Natural killer cell (primary cell): ENCODE measurements around the gene CPO. TPM values are rescaled to one million over a fixed set of nuclear protein-coding genes. Genes with fewer than 3 reads are reported as not detected.

Experiments
- ATAC-seq, 3 donors: fragments of 150-1000 bp in 2 of 3; fragments of 200-7000 bp in 1 of 3; cut with Tn5 transposase; 1 replicate in 1 of 3; 2 replicates in 2 of 3; pipeline ENCODE4 v1.10.0; 2021; ENCODE audit warnings: mild to moderate bottlenecking in 2 of 3, moderate library complexity in 2 of 3
- DNase-seq, 2 donors: peaks; one replicate each; pipeline versions ENCODE4 v3.0.0 to v3.0.0-alpha.2; 2013 to 2021; ENCODE audit warnings: mixed read lengths in 1 of 2
- H3K27ac ChIP-seq: one replicate; pipeline ENCODE4 v1.5.1; 2013; ENCODE audit warnings: mild to moderate bottlenecking, low read length
- H3K27me3 ChIP-seq: one replicate; pipeline ENCODE4 v1.6.1; 2013; ENCODE audit warnings: low read length; ENCODE audit not compliant: control insufficient read depth, insufficient read depth
- H3K36me3 ChIP-seq: one replicate; pipeline ENCODE4 v1.6.1; 2013; ENCODE audit warnings: low read length; ENCODE audit not compliant: control insufficient read depth, insufficient read depth
- H3K4me1 ChIP-seq: one replicate; pipeline ENCODE4 v1.6.1; 2013; ENCODE audit warnings: low read length; ENCODE audit not compliant: control insufficient read depth, insufficient read depth
- H3K4me3 ChIP-seq: one replicate; pipeline ENCODE4 v1.5.1; 2013; ENCODE audit warnings: low read length
- H3K9me3 ChIP-seq: one replicate; pipeline ENCODE4 v1.6.1; 2013; ENCODE audit warnings: low read length; ENCODE audit not compliant: control insufficient read depth, insufficient read depth
- H3K27ac Mint-ChIP-seq, 2 donors: one replicate each; pipeline ENCODE4 v1.8.0; 2022; ENCODE audit warnings: mild to moderate bottlenecking in 2 of 2, mixed read lengths in 2 of 2, moderate library complexity in 1 of 2
- H3K27me3 Mint-ChIP-seq, 2 donors: one replicate each; pipeline ENCODE4 v1.8.0; 2022; ENCODE audit warnings: low read depth in 2 of 2, mixed read lengths in 2 of 2
- H3K36me3 Mint-ChIP-seq: one replicate; pipeline ENCODE4 v1.8.0; 2022; ENCODE audit warnings: mixed read lengths
- H3K4me1 Mint-ChIP-seq, 2 donors: one replicate each; pipeline ENCODE4 v1.8.0; 2022; ENCODE audit warnings: mixed read lengths in 2 of 2
- H3K4me3 Mint-ChIP-seq: one replicate; pipeline ENCODE4 v1.8.0; 2022; ENCODE audit warnings: mild to moderate bottlenecking, moderate library complexity, mixed read lengths
- H3K9me3 Mint-ChIP-seq, 2 donors: one replicate each; pipeline ENCODE4 v1.8.0; 2022; ENCODE audit warnings: mixed read lengths in 2 of 2
- WGBS: methylation state at CpG from one replicate; pipeline ENCODE4 v1.1.7; 2013; ENCODE audit warnings: missing lambda C conversion rate; ENCODE audit not compliant: insufficient coverage; 5-methylcytosine and 5-hydroxymethylcytosine counted together
- intact Hi-C: fragments of 100-400 bp; cut with micrococcal nuclease; formaldehyde crosslinking; loops from one replicate; pipeline ENCODE4 v1.14.2; 2022
- total RNA-seq, 4 donors: library from RNA; stranded (reverse); fragments of 120-200 nt in 1 of 4; gene quantifications; one replicate each; pipeline versions ENCODE4 v1.2.3 to v1.2.4, GENCODE V29; 2013 to 2022
- TF ChIP-seq, protein P1 (sequence below): fragments of 200-600 bp; IDR thresholded peaks from one replicate; pipeline ENCODE4 v1.8.0; 2022; ENCODE audit warnings: antibody characterized with exemption

CPO gene
- total RNA-seq, 3 donors from 2014 or later (not counting 1 experiment from before 2014, with no cell fraction given): not detected

DNA sequence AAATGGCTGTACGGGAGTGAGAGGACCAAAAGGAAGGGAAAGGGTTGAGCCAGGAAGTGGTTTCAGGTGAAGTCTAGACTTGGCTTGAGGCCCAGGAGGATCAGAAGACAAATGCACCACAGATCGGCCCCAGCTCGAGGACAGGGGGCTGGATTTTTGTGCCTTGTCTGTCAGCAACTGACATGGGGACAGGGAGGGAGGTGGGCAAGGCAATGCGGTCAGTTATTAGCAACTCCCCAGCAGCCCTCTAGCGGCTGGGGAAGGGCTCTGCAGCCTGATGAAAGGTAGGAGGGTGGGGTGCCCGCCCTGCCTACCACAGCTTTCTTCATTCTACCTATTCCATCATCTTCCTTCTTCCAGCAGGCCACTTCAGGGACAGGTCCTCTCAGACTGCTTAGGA lies 50.0 kb downstream of the CPO start:
- peak in 1 of 2 donors; percentile 11 for DNase-seq

DNA sequence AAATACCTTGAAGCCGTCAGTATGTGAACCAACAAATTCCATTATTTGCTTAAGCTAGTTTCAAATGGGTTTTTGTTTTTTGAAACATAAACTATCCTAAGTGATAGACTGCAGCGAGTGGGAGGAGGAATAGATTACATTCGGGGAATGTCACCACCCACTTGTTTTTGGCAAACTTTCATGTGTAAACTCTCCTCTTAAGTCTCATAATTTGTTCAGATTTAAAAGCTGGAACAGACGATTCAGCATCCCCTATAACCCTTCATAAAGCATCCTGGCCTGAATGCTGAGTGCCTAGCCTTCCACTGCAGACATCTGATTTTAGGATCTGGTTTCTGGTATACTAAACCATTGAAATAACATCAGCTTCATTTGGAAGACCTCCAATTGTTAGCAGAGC lies 51.0 kb downstream of the CPO start:
- H3K27ac Mint-ChIP-seq: no peak overlapping the region
- no peaks in the 10 kb centered on the region for H3K27me3 Mint-ChIP-seq
- ATAC-seq (no peak), DNase-seq (no peak)
- intact Hi-C loops: no loop called here
- WGBS: 90% methylated on average over 4 of the region's 4 CpGs
- H3K9me3 Mint-ChIP-seq: no peaks in the 10 kb centered on the region
- no peaks in the 10 kb centered on the region for H3K27me3 ChIP-seq
- peaks cover 18 to 19% of the 10 kb centered on the region in 2 donors for H3K4me1 Mint-ChIP-seq
- peaks cover 13% of the 10 kb centered on the region for H3K4me1 ChIP-seq
- no peaks in the 10 kb centered on the region for H3K9me3 ChIP-seq
- H3K36me3 ChIP-seq: no peaks in the 10 kb centered on the region
- H3K4me3 Mint-ChIP-seq: no peak overlapping the region
- no peak overlapping the region for H3K27ac ChIP-seq
- TF ChIP-seq, protein P1, sequence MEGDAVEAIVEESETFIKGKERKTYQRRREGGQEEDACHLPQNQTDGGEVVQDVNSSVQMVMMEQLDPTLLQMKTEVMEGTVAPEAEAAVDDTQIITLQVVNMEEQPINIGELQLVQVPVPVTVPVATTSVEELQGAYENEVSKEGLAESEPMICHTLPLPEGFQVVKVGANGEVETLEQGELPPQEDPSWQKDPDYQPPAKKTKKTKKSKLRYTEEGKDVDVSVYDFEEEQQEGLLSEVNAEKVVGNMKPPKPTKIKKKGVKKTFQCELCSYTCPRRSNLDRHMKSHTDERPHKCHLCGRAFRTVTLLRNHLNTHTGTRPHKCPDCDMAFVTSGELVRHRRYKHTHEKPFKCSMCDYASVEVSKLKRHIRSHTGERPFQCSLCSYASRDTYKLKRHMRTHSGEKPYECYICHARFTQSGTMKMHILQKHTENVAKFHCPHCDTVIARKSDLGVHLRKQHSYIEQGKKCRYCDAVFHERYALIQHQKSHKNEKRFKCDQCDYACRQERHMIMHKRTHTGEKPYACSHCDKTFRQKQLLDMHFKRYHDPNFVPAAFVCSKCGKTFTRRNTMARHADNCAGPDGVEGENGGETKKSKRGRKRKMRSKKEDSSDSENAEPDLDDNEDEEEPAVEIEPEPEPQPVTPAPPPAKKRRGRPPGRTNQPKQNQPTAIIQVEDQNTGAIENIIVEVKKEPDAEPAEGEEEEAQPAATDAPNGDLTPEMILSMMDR: no peak
- no peak overlapping the region for H3K4me3 ChIP-seq
- no peaks in the 10 kb centered on the region for H3K36me3 Mint-ChIP-seq

More for the DNA sequence above, 50.0 kb downstream of the CPO start:
- Histone ChIP-seq H3K9me3 (no peaks in the 10 kb centered on the region), H3K27me3 (no peaks in the 10 kb centered on the region), H3K4me1 (peaks cover 13% of the 10 kb centered on the region), H3K36me3 (no peaks in the 10 kb centered on the region), H3K4me3 (no peak overlapping the region), H3K27ac (no peak overlapping the region)
- Mint-ChIP-seq H3K4me1 (peaks cover 21 to 26% of the 10 kb centered on the region in 2 donors), H3K36me3 (no peaks in the 10 kb centered on the region), H3K4me3 (no peak overlapping the region), H3K27me3 (no peaks in the 10 kb centered on the region), H3K9me3 (no peaks in the 10 kb centered on the region), H3K27ac (no peak overlapping the region)
- intact Hi-C loops: no loop called here
- 9% methylated on average over 4 of the region's 6 CpGs for WGBS
- TF ChIP-seq, protein P1: peak; percentile 43
- ATAC-seq: peak in 2 of 3 donors; percentile 63 to 69

DNA sequence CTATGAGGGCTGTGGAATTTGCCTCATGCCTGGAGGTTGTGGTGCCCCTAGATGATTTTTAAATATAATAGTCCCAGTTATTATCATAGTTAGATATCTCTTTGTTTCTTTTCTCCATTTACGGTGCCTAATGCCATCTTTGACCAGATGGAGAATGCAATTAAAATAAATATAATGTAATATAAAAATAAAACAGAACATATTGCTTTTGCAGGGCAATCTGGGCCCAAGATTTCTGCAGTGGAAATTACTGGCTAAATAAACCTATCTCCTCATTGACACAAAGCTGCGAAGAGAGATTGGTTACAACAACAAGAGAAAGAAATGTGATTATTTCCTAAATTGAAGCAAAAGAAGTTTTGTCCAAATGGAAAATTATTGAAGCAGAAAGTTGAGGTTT lies 51.8 kb downstream of the CPO start:
- DNase-seq: no peak
- Mint-ChIP-seq H3K36me3 (no peaks in the 10 kb centered on the region), H3K27ac (no peak overlapping the region), H3K27me3 (no peaks in the 10 kb centered on the region), H3K4me1 (peaks cover 18 to 19% of the 10 kb centered on the region in 2 donors), H3K4me3 (no peak overlapping the region), H3K9me3 (no peaks in the 10 kb centered on the region)
- Histone ChIP-seq H3K27me3 (no peaks in the 10 kb centered on the region), H3K27ac (no peak overlapping the region), H3K9me3 (no peaks in the 10 kb centered on the region), H3K4me1 (peaks cover 13% of the 10 kb centered on the region), H3K36me3 (no peaks in the 10 kb centered on the region), H3K4me3 (no peak overlapping the region)
- intact Hi-C loops: no loop called here
- TF ChIP-seq, protein P1: no peak
- no peak for ATAC-seq
- WGBS: no CpG with 5 or more reads among the region's 2 CpGs

DNA sequence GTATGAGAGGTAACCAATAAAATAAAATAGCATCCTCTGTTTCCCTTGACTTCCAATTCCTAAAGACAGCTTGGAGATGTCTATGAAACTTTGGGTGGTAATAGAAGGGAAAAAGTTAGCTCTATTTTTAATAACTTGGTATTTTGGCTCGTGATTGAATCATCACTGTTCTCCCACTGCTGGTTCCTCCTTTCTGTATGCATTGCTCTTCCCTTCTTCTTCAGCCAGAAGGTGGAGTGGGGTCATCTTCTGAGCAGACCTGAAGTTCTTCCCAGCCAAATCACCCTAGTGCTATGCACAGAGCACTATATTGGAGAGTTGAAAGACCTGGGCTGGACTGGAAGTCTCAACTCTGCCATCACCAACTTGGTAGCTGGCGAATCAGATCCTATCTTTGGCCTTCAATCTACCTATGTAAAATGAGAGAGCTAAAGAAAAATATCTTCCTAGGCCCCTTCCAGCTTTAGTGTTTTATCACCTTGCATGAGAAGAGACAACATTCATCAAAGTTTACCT lies 54.1 kb downstream of the CPO start:
- DNase-seq (no peak), ATAC-seq (no peak)
- TF ChIP-seq, protein P1: no peak
- no peaks in the 10 kb centered on the region for H3K9me3 ChIP-seq
- no peak overlapping the region for H3K4me3 Mint-ChIP-seq
- H3K27me3 ChIP-seq: no peaks in the 10 kb centered on the region
- no peak overlapping the region for H3K4me3 ChIP-seq
- H3K9me3 Mint-ChIP-seq: peaks cover 0 to 5% of the 10 kb centered on the region in 2 donors
- peaks cover 13% of the 10 kb centered on the region for H3K4me1 ChIP-seq
- H3K4me1 Mint-ChIP-seq: peaks cover 18 to 19% of the 10 kb centered on the region in 2 donors
- H3K27ac Mint-ChIP-seq: peak overlapping the region in 1 of 2 donors; percentile 48
- no peak overlapping the region for H3K27ac ChIP-seq
- H3K27me3 Mint-ChIP-seq: peaks cover 3 to 8% of the 10 kb centered on the region in 2 donors
- WGBS: 49% methylated on average over 2 of the region's 2 CpGs
- H3K36me3 Mint-ChIP-seq: no peaks in the 10 kb centered on the region
- no peaks in the 10 kb centered on the region for H3K36me3 ChIP-seq
- intact Hi-C loops: no loop called here
